SK-N-MC (cell line): Measurements from ENCODE around the gene DLG1.

ENCODE experiments used
- DNase-seq: peaks from one replicate; pipeline ENCODE4 v3.0.0-alpha.2; 2011; ENCODE audit warnings: low read depth, low spot score
- H3K27ac ChIP-seq: fragments of 200-600 bp; sonication (generic); 2 replicates; pipeline ENCODE4 v1.5.1; 2016; ENCODE audit warnings: mixed run types
- H3K36me3 ChIP-seq: fragments of 200-600 bp; sonication (generic); 2 replicates; pipeline ENCODE4 v1.6.1; 2017; ENCODE audit warnings: antibody characterized with exemption, low read length, mixed read lengths; ENCODE audit not compliant: insufficient read depth
- H3K4me3 ChIP-seq: fragments of 200-600 bp; sonication (generic); 2 replicates; pipeline ENCODE4 v1.5.1; 2016
- H3K9ac ChIP-seq: fragments of 200-600 bp; sonication (generic); 2 replicates; pipeline ENCODE4 v1.8.0; 2017; ENCODE audit warnings: mixed run types, mixed read lengths; ENCODE audit not compliant: insufficient read length
- H3K9me3 ChIP-seq: fragments of 200-600 bp; sonication (generic); 2 replicates; pipeline ENCODE4 v1.6.1; 2017; ENCODE audit warnings: low read depth, mild to moderate bottlenecking, antibody characterized with exemption, low read length, moderate library complexity, mixed read lengths
- EZH2 ChIP-seq: fragments of 200-600 bp; sonication (generic); IDR thresholded peaks from one replicate; pipeline ENCODE4 v1.6.1; 2017; ENCODE audit warnings: antibody characterized with exemption
- FOXP2 ChIP-seq: optimal IDR thresholded peaks from 2 replicates; pipeline ENCODE3; 2011; ENCODE audit warnings: mild to moderate bottlenecking, moderate library complexity; ENCODE audit not compliant: insufficient read depth; ENCODE audit errors: extremely low read length, control extremely low read depth
- POLR2AphosphoS5 ChIP-seq: IDR thresholded peaks from 2 replicates; pipeline ENCODE4 v1.6.1; 2012; ENCODE audit warnings: mild to moderate bottlenecking, low read depth, low read length, borderline replicate concordance

Gene DLG1

DNA sequence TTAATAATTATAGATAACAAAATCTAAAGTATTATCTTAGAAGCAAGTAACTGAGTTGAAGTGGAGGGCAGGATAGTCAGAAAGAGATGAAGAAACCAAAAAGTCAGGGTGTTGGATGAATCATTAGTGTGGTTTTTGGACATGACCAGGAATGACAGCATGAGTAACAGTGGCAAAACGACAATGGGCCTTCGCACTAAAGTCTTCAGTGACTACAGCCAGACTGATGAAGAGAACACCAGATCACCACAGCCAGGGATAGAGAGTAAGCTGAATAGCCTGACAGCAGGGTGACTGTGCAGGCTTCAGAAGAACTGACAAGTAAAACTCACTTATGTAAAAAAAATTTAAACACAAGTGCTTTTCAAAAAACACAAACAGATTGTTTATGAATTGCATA is 172.8 kb downstream of the DLG1 start:
- Histone ChIP-seq H3K4me3 (no peak overlapping the region), H3K9me3 (peaks cover 4% of the 10 kb centered on the region; the same call in 1 of the 2 replicates), H3K36me3 (peaks cover 55% of the 10 kb centered on the region), H3K27ac (no peak overlapping the region), H3K9ac (no peak overlapping the region)
- TF ChIP-seq EZH2 (no peak), FOXP2 (no peak), POLR2AphosphoS5 (no peak)
- no peak for DNase-seq

DNA sequence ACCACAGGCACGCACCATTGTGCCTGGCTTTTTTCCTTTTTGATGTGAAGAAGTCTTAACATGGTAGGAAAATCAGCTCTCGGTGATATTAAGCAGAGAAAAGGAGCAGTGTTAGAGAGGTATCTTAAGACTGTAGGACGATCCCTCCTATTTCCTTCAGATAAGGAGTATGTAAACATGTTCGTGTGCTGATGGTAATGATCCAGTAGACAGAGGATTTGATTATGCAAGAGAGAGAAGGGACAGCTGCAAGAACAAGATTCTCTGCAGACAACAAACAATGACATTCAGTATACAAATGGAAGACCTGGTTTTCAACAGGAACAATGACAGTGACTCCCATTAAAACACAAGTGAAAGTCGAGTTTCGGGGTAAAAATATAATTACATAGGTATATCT is 173.7 kb downstream of the DLG1 start:
- no peak for DNase-seq
- H3K9me3 ChIP-seq: peaks cover 4% of the 10 kb centered on the region; the same call in 1 of the 2 replicates
- H3K9ac ChIP-seq: no peak overlapping the region
- no peak overlapping the region for H3K27ac ChIP-seq
- H3K36me3 ChIP-seq: peaks cover 46% of the 10 kb centered on the region
- no peak overlapping the region for H3K4me3 ChIP-seq
- TF ChIP-seq FOXP2 (no peak), POLR2AphosphoS5 (no peak), EZH2 (no peak)

DNA sequence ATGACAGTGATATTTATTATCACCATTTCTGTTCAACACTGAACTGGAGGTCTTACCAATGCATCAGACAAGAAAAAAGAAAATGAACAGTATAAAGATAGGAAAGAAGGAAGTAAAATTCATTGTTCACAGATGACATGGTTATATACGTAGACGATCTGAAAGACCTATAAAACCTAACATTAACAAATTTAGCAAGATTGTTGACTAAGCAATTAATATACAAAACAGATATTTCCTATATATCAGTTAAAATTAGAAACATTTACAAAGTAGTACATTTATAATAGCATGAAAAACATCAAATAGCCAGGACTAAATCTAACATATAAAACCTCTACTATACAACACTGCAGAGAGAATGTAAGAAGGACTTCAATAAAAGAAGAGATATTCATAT is 176.0 kb downstream of the DLG1 start:
- H3K36me3 ChIP-seq: peaks cover 33% of the 10 kb centered on the region
- DNase-seq: no peak
- TF ChIP-seq EZH2: no peak
- no peak for TF ChIP-seq POLR2AphosphoS5
- no peak for TF ChIP-seq FOXP2

DNA sequence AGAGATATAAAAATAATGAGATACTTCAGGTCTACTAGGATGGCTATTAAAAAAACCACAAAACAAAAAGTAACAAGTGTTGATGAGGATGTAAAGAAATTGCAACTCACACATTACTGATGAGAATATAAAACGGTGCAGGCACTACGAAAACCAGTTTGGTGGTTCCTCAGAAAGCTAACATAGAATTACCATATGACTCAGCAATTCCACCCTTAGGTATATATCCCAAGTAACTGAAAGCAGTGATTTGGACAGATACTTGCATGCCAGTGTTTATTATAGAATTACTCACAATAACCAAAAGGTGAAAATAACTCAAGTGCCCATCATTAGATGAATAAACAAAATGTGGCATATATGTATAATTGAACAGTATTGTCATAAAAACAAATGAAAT is 181.3 kb downstream of the DLG1 start:
- no peak for DNase-seq

More for the DNA sequence above, 176.0 kb downstream of the DLG1 start:
- Histone ChIP-seq H3K9ac (no peak overlapping the region), H3K27ac (no peak overlapping the region), H3K4me3 (no peak overlapping the region), H3K9me3 (no peaks in the 10 kb centered on the region)

DNA sequence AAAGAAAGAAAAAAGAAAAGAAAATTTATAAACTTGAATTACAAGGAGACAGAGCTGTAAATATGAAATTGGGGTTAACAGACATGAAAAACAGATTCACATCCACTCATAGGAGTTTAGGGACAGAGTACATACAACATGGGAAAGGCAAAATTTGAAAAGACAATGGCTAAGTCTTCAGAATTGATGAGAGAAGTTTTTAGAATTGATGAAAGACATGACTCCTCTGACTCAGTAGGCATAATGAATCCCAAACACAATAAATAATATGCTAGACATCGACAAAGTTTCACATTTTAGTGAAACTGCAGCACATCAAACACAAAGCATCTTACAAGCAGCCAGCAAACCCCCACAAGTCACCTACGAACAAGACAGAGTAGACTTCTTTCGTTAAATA is 184.4 kb downstream of the DLG1 start:
- TF ChIP-seq FOXP2 (no peak), EZH2 (no peak), POLR2AphosphoS5 (no peak)
- Histone ChIP-seq H3K27ac (no peak overlapping the region), H3K9ac (no peak overlapping the region), H3K9me3 (0 out of 2 replicates have a peak, but pooled peaks cover 3% of the 10 kb centered on the region), H3K36me3 (peaks cover 75% of the 10 kb centered on the region), H3K4me3 (no peak overlapping the region)
- no peak for DNase-seq

More for the DNA sequence above, 181.3 kb downstream of the DLG1 start:
- TF ChIP-seq POLR2AphosphoS5: no peak
- no peak for TF ChIP-seq FOXP2
- no peak for TF ChIP-seq EZH2
- no peak overlapping the region; the same call in 1 of the 2 replicates for H3K27ac ChIP-seq
- H3K9ac ChIP-seq: no peak overlapping the region
- no peaks in the 10 kb centered on the region for H3K9me3 ChIP-seq
- no peak overlapping the region for H3K4me3 ChIP-seq
- H3K36me3 ChIP-seq: peaks cover 49% of the 10 kb centered on the region

DNA sequence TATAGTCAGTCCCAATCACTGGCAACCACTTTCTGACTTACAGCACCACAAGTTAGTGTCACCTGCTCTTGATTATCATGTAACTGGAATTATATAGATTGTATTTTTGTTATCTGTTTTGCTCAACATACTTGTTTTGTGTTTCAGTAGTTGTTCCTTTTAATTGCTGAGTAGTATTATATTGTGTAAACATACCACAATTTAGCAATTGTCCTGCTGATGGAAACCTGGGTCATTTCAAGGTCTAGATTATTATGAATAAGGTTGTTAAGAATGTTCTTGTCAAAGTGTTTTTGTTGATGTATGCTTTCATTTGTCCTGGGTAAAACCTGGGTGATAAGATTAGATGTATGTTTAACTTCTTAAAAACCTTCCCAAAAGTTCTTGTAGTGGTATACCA is 186.7 kb downstream of the DLG1 start:
- H3K9me3 ChIP-seq: 0 out of 2 replicates have a peak, but pooled peaks cover 3% of the 10 kb centered on the region
- H3K4me3 ChIP-seq: no peak overlapping the region
- peaks cover 74% of the 10 kb centered on the region for H3K36me3 ChIP-seq
- no peak overlapping the region for H3K9ac ChIP-seq
- no peak overlapping the region for H3K27ac ChIP-seq
- TF ChIP-seq POLR2AphosphoS5: no peak
- no peak for TF ChIP-seq FOXP2
- no peak for TF ChIP-seq EZH2
- no peak for DNase-seq

DNA sequence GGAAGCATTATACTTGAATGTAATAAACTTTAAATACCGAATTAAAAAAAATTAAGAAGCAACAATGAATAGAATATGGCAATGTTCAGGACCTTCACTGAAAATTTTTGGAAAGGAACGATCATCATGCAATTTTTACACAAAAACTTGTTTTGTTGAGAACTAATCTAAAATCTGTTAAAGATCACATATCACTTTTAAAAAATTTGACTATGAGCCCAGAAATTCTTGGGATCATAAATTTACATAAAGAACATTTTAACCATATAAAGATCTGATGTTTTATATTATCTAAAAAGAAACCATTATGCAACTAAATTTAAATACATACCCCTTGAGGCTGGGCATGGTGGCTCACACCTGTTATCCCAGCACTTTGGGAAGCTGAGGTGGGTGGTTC is 192.6 kb downstream of the DLG1 start:
- H3K9ac ChIP-seq: no peak overlapping the region
- DNase-seq: no peak
- TF ChIP-seq POLR2AphosphoS5: no peak
- no peak for TF ChIP-seq EZH2
- no peak for TF ChIP-seq FOXP2
- H3K4me3 ChIP-seq: no peak overlapping the region
- peaks cover 55% of the 10 kb centered on the region for H3K36me3 ChIP-seq
- H3K27ac ChIP-seq: no peak overlapping the region
- H3K9me3 ChIP-seq: 0 out of 2 replicates have a peak, but pooled peaks cover 3% of the 10 kb centered on the region

DNA sequence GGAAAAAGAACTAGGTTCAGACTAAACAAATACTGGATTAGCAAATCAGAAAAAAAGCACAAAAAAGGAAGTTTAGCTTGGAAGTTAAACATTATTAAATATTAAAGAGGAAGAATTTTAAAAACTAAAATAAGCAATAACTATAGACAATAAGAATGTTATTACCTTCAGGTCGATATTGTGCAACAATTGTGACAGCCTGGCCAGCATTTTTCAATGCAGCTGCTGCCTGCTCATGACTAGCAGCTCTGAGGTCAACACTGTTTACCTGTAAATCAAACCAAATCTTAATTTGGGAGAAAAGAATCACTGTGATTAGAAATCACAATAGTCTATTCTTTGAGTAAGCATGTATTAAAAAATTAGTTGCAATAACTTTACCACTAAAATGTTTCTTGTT is 193.7 kb downstream of the DLG1 start:
- no peaks in the 10 kb centered on the region for H3K9me3 ChIP-seq
- H3K4me3 ChIP-seq: no peak overlapping the region

DNA sequence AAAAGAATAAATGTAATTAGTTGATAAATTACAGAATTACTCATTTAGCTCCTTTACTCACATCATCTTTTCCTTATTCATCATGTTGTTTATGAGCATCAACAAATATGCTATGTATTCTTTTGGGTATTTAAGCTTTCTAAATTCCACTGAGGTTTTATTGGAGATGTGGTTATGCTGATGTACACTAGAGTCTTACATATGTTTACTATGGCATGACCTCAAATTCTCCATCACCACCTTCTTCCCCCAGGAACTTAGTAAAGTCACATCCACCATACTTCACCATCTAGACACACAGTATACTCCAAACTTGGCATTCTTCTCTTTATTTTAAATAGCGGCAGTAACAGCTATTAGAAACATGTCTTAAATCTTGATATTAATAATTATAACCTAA is 194.6 kb downstream of the DLG1 start:
- Histone ChIP-seq H3K9me3 (no peaks in the 10 kb centered on the region), H3K27ac (no peak overlapping the region), H3K9ac (no peak overlapping the region), H3K36me3 (peaks cover 52% of the 10 kb centered on the region), H3K4me3 (no peak overlapping the region)
- DNase-seq: no peak
- TF ChIP-seq FOXP2: no peak

More for the DNA sequence above, 193.7 kb downstream of the DLG1 start:
- TF ChIP-seq FOXP2: no peak
- TF ChIP-seq EZH2: no peak
- TF ChIP-seq POLR2AphosphoS5: no peak
- Histone ChIP-seq H3K9ac (no peak overlapping the region), H3K36me3 (peaks cover 52% of the 10 kb centered on the region), H3K27ac (no peak overlapping the region)
- DNase-seq: no peak
